Loucy (cell line): ENCODE results near the gene FANCI.
A peak's percentile ranks its signal among the peaks of the same experiment; 100 is the strongest.
"Not testable (repeated sequence)": the region's sequence is repeated elsewhere in the genome, so short reads cannot be mapped to it uniquely, and the experiment has no call there.

Source experiments
- H2AFZ ChIP-seq: fragments of 200-600 bp; sonication (generic); 2 replicates; pipeline ENCODE4 v1.6.0; 2016; ENCODE audit warnings: antibody characterized with exemption, mild to moderate bottlenecking, low read length, moderate library complexity
- H3F3A ChIP-seq: fragments of 200-600 bp; 2 replicates; pipeline ENCODE4 v1.6.0; 2016; ENCODE audit warnings: antibody characterized with exemption, low read depth, mild to moderate bottlenecking
- H3K27me3 ChIP-seq: fragments of 200-600 bp; sonication (generic); 2 replicates; pipeline ENCODE4 v1.6.1; 2014; ENCODE audit warnings: low read length, mild to moderate bottlenecking; ENCODE audit not compliant: insufficient read depth, poor library complexity, severe bottlenecking
- H3K36me3 ChIP-seq: fragments of 200-600 bp; sonication (generic); 2 replicates; pipeline ENCODE4 v1.6.1; 2016; ENCODE audit warnings: low read length; ENCODE audit not compliant: insufficient read depth
- H3K4me1 ChIP-seq: fragments of 200-600 bp; sonication (generic); 2 replicates; pipeline ENCODE4 v1.5.1; 2014; ENCODE audit warnings: low read length, mild to moderate bottlenecking; ENCODE audit not compliant: insufficient read depth, poor library complexity, severe bottlenecking
- H3K4me2 ChIP-seq: fragments of 200-600 bp; sonication (generic); 2 replicates; pipeline ENCODE4 v1.6.0; 2014; ENCODE audit warnings: antibody characterized with exemption, low read length, low read depth, mild to moderate bottlenecking; ENCODE audit not compliant: poor library complexity, severe bottlenecking
- H3K4me3 ChIP-seq: fragments of 200-600 bp; sonication (generic); 2 replicates; pipeline ENCODE4 v1.5.1; 2014; ENCODE audit warnings: low read length, mild to moderate bottlenecking, mixed read lengths; ENCODE audit not compliant: poor library complexity, severe bottlenecking
- H3K79me2 ChIP-seq: fragments of 200-600 bp; sonication (generic); 2 replicates; pipeline ENCODE4 v1.6.1; 2014; ENCODE audit warnings: low read length; ENCODE audit not compliant: insufficient read depth
- H3K9ac ChIP-seq: fragments of 200-600 bp; sonication (generic); 2 replicates; pipeline ENCODE4 v1.6.0; 2014; ENCODE audit warnings: mild to moderate bottlenecking, low read depth, low read length, moderate library complexity; ENCODE audit not compliant: poor library complexity, severe bottlenecking
- H3K9me2 ChIP-seq: fragments of 200-600 bp; sonication (generic); replicated peaks from 2 replicates; pipeline ENCODE4 v1.6.1; 2016; ENCODE audit warnings: low read depth, low read length, mixed read lengths
- H3K9me3 ChIP-seq: fragments of 200-600 bp; sonication (generic); 2 replicates; pipeline ENCODE4 v1.6.1; 2014; ENCODE audit warnings: mild to moderate bottlenecking, antibody characterized with exemption, low read length, low read depth; ENCODE audit not compliant: insufficient read depth
- H4K20me1 ChIP-seq: fragments of 200-600 bp; sonication (generic); 2 replicates; pipeline ENCODE4 v1.6.0; 2014; ENCODE audit warnings: antibody characterized with exemption, low read length, mild to moderate bottlenecking; ENCODE audit not compliant: insufficient read depth, poor library complexity, severe bottlenecking
- EZH2phosphoT487 ChIP-seq: fragments of 200-600 bp; IDR thresholded peaks from 2 replicates; pipeline ENCODE4 v1.6.1; 2018; ENCODE audit warnings: antibody characterized with exemption, mild to moderate bottlenecking, moderate library complexity, borderline replicate concordance
- TF ChIP-seq, protein P1 (sequence below): fragments of 200-600 bp; sonication (generic); conservative IDR thresholded peaks from 2 replicates; pipeline ENCODE4 v1.5.1; 2014; ENCODE audit warnings: mild to moderate bottlenecking, antibody characterized with exemption, low read length

Gene FANCI

GRCh38 chr15:89231832-89232231, 11.9 kb upstream of the FANCI start:
- no peaks in the 10 kb centered on the region for H3K27me3 ChIP-seq
- no peaks in the 10 kb centered on the region for H3K9me2 ChIP-seq
- H2AFZ ChIP-seq: no peak overlapping the region
- H4K20me1 ChIP-seq: no peaks in the 10 kb centered on the region
- TF ChIP-seq, protein P1, sequence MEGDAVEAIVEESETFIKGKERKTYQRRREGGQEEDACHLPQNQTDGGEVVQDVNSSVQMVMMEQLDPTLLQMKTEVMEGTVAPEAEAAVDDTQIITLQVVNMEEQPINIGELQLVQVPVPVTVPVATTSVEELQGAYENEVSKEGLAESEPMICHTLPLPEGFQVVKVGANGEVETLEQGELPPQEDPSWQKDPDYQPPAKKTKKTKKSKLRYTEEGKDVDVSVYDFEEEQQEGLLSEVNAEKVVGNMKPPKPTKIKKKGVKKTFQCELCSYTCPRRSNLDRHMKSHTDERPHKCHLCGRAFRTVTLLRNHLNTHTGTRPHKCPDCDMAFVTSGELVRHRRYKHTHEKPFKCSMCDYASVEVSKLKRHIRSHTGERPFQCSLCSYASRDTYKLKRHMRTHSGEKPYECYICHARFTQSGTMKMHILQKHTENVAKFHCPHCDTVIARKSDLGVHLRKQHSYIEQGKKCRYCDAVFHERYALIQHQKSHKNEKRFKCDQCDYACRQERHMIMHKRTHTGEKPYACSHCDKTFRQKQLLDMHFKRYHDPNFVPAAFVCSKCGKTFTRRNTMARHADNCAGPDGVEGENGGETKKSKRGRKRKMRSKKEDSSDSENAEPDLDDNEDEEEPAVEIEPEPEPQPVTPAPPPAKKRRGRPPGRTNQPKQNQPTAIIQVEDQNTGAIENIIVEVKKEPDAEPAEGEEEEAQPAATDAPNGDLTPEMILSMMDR: no peak
- TF ChIP-seq EZH2phosphoT487: no peak
- H3K79me2 ChIP-seq: no peaks in the 10 kb centered on the region
- H3F3A ChIP-seq: no peaks in the 10 kb centered on the region
- no peaks in the 10 kb centered on the region for H3K9me3 ChIP-seq
- H3K36me3 ChIP-seq: no peaks in the 10 kb centered on the region
- H3K4me1 ChIP-seq: no peaks in the 10 kb centered on the region
- no peak overlapping the region for H3K9ac ChIP-seq
- no peak overlapping the region for H3K4me2 ChIP-seq
- no peak overlapping the region for H3K4me3 ChIP-seq

DNA sequence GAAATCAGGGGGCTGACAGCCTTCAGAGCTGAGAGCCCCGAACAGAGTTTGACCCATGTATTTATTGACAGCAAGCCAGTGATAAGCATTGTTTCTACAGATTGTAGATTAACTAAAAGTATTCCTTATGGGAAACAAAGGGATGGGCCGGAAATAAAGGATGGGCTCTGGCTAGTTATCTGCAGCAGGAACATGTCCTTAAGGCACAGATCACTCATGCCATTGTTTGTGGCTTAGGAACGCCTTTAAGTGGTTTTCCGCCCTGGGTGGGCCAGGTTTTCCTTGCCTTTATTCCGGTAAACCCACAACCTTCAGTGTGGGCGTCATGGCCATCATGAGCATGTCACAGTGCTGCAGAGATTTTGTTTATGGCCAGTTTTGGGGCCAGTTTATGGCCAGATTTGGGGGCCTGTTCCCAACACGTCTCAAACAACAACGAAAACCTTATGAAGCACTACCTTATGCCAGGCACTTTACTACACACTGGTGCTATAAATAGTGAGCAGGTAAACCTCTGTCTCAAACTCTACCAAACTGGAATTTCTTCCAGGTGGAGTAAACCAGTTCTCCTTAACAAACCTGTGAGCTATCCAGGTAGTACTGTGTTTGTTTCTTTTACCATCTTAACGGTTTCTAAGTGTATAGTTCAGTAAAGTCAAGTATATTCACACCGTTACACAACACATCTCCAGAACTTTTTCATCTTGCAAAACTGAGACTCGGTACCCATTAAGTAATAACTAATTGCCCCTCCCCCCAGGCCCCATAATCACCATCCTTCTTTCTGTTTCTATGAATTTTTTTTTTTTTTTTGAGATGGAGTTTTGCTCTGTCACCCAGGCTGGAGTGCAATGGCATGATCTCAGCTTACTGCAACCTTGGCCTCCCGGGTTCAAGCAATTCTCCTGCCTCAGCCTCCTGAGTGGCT, 3.6 kb upstream of the FANCI start:
- H3K4me2 ChIP-seq, H3K27me3 ChIP-seq, H3K4me1 ChIP-seq, H3K9ac ChIP-seq, H2AFZ ChIP-seq, H3K9me3 ChIP-seq, H4K20me1 ChIP-seq, H3K9me2 ChIP-seq, H3K4me3 ChIP-seq, H3F3A ChIP-seq, H3K36me3 ChIP-seq: not testable (repeated sequence)
- peaks cover 12% of the 10 kb centered on the region for H3K79me2 ChIP-seq

DNA sequence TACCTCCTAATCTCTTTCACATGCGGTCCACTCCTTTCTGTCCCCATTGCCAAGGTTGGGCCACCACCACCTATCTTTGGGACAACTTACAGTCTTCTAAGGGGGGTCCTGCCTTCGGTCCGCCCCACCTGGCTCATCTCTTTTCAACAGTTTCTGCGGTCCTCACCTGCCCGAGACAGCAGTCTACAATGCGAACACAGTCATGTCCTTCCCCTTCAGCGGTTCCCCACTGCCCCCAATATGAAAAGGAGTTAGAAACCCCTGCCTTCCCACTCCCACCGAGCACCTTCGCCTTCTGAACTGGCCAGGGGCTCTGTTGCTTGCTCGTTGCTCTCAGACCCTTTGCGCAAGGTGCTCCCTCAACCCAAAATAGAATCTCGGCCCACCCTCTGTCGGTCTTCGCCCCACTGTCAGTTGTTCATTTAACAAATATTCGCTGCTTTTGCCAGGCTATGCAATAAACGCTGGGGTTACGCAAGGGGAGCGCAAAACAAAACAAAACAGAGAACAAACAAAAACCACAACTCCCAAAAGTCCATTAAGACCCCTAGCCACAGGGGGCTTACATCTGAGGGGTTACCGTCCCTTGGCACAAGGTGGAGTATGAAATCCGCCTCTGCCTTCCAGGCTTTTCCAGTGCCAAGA, 611 bp upstream of the FANCI start:
- Histone ChIP-seq H2AFZ (peak overlapping the region; percentile 89), H4K20me1 (peaks cover 28% of the 10 kb centered on the region), H3K9me2 (no peaks in the 10 kb centered on the region), H3F3A (no peaks in the 10 kb centered on the region), H3K9ac (peak overlapping the region; percentile 93), H3K9me3 (no peaks in the 10 kb centered on the region), H3K4me1 (peaks cover 32% of the 10 kb centered on the region), H3K4me3 (peak overlapping the region; percentile 98), H3K27me3 (no peaks in the 10 kb centered on the region), H3K4me2 (peak overlapping the region; percentile 68), H3K79me2 (peaks cover 42% of the 10 kb centered on the region), H3K36me3 (peaks cover 11% of the 10 kb centered on the region)
- TF ChIP-seq, protein P1: no peak
- TF ChIP-seq EZH2phosphoT487: no peak
